Aorta (tissue), 5 donors: ENCODE results near the gene CDK2. TPM values are rescaled to one million over a fixed set of nuclear protein-coding genes. Genes with fewer than 3 reads are reported as not detected.

Source experiments
- ATAC-seq: fragments of 200-7000 bp; cut with Tn5 transposase; one replicate; pipeline ENCODE4 v1.9.1; 2022; ENCODE audit warnings: moderate library complexity; ENCODE audit not compliant: low FRiP score
- DNase-seq, 2 donors: peaks; one replicate each; pipeline ENCODE4 v3.0.0-alpha.2; 2020
- H3K27ac ChIP-seq, 2 donors: one replicate each; pipeline ENCODE4 v1.5.1; 2013; ENCODE audit warnings: low read length in 2 of 2, mild to moderate bottlenecking in 2 of 2, moderate library complexity in 2 of 2, control low read depth in 1 of 2, inconsistent platforms in 1 of 2, low read depth in 1 of 2
- H3K27me3 ChIP-seq, 2 donors: one replicate each; pipeline ENCODE4 v1.6.1; 2013; ENCODE audit warnings: control low read depth in 1 of 2, low read length in 1 of 2, mild to moderate bottlenecking in 1 of 2, moderate library complexity in 1 of 2; ENCODE audit not compliant: insufficient read depth in 2 of 2, control insufficient read depth in 1 of 2
- H3K36me3 ChIP-seq, 2 donors: one replicate each; pipeline ENCODE4 v1.6.1; 2013; ENCODE audit warnings: control low read depth in 1 of 2, low read length in 1 of 2, mild to moderate bottlenecking in 1 of 2; ENCODE audit not compliant: insufficient read depth in 2 of 2, control insufficient read depth in 1 of 2
- H3K4me1 ChIP-seq, 2 donors: one replicate each; pipeline ENCODE4 v1.6.1; 2013; ENCODE audit warnings: low read length in 2 of 2, control low read depth in 1 of 2, mild to moderate bottlenecking in 1 of 2, moderate library complexity in 1 of 2; ENCODE audit not compliant: insufficient read depth in 2 of 2, control insufficient read depth in 1 of 2
- H3K4me3 ChIP-seq, 2 donors: one replicate each; pipeline ENCODE4 v1.5.1; 2013; ENCODE audit warnings: low read length in 2 of 2, control low read depth in 1 of 2, mild to moderate bottlenecking in 1 of 2
- H3K9me3 ChIP-seq: one replicate; pipeline ENCODE4 v1.6.1; 2013; ENCODE audit warnings: mild to moderate bottlenecking, low read length; ENCODE audit not compliant: control insufficient read depth
- WGBS, 2 donors: extraction: QIAGEN DNeasy Blood & Tissue Kit; methylation state at CpG; one replicate each; pipeline ENCODE4 v1.1.7; 2013; 5-methylcytosine and 5-hydroxymethylcytosine counted together
- intact Hi-C, 2 donors: fragments of 100-400 bp; cut with DNase I; formaldehyde crosslinking; loops; one replicate each; pipeline versions ENCODE4 v1.14.2 to v1.15.0; 2022
- polyA plus RNA-seq, 2 donors: library from polyadenylated mRNA; stranded (reverse); fragments of 200-250 nt; gene quantifications; one replicate each; pipeline ENCODE4 v1.2.3, GENCODE V29; 2013
- total RNA-seq, 2 donors: library from RNA; stranded (reverse); fragmentation: NEBNext Ultra II Directional; extraction: Animal tissue kit (Norgen Biotek cat#: 25700); gene quantifications; one replicate each; pipeline ENCODE4 v1.2.1, GENCODE V29; 2021
- donor health status: healthy with polysubstance abuse.
- donor health status: Bipolar disorder and iron deficiency.
- donor health status: DM: no; HTN: no; CAD: no.
- donor health status: DM: no; HTN: no; CAD: no.
- donor health status: DM: yes; HTN: yes; CAD: no.

CDK2 gene
- total and polyA plus RNA-seq, 4 donors = 27.9 to 36.5 (median 32.6) TPM

- DNase-seq (no peak), ATAC-seq (no peak)
- intact Hi-C loops = no loop called here
- 61 to 63% methylated on average over 2 of the region's 2 CpGs for WGBS, 2 donors
- Histone ChIP-seq H3K27ac (no peak overlapping the region), H3K9me3 (no peaks in the 10 kb centered on the region), H3K4me1 (no peaks in the 10 kb centered on the region), H3K27me3 (no peaks in the 10 kb centered on the region), H3K4me3 (no peak overlapping the region), H3K36me3 (peaks cover 0 to 3% of the 10 kb centered on the region in 2 donors)
Observed at GRCh38 chr12:56021889-56022497, 55.4 kb downstream of the CDK2 start.

Other genes starting within 250 kb of the CDK2 start
- 10 to 100 TPM; 21.9 to 51.1 TPM for gene RDH5, start 246.4 kb upstream of the CDK2 start, total RNA-seq
- gene RDH5, start 246.4 kb upstream of the CDK2 start, polyA plus RNA-seq = 10 to 100 TPM; 16.7 to 49.4 TPM
- 1,000 to 10,000 TPM; 1,107 to 1,135 TPM for gene CD63, start 237.8 kb upstream of the CDK2 start, total RNA-seq
- gene CD63, start 237.8 kb upstream of the CDK2 start, polyA plus RNA-seq = 1,000 to 10,000 TPM; 1,323 to 1,532 TPM
- gene GDF11, start 223.7 kb upstream of the CDK2 start, total RNA-seq = 1 to 10 TPM; 6.6 to 9.4 TPM
- gene GDF11, start 223.7 kb upstream of the CDK2 start, polyA plus RNA-seq = 1 to 10 TPM; 3.0 to 4.2 TPM
- gene SARNP, start 149.1 kb upstream of the CDK2 start, total RNA-seq = 10 to 100 TPM; 48.3 to 51.8 TPM
- 100 to 1,000 TPM in 1 of 2 donors, 10 to 100 TPM in 1; 88.9 to 123 TPM for gene SARNP, start 149.1 kb upstream of the CDK2 start, polyA plus RNA-seq
- 10 to 100 TPM; 23.6 to 34.6 TPM for gene ORMDL2, start 148.8 kb upstream of the CDK2 start, total RNA-seq
- 10 to 100 TPM; 32.5 to 37.4 TPM for gene ORMDL2, start 148.8 kb upstream of the CDK2 start, polyA plus RNA-seq
- 10 to 100 TPM; 22.6 to 24.6 TPM for gene DNAJC14, start 137.2 kb upstream of the CDK2 start, total RNA-seq
- 10 to 100 TPM; 11.9 to 12.3 TPM for gene DNAJC14, start 137.2 kb upstream of the CDK2 start, polyA plus RNA-seq
- 100 to 1,000 TPM in 1 of 2 donors, 10 to 100 TPM in 1; 26.4 to 144 TPM for gene MMP19, start 123.9 kb upstream of the CDK2 start, total RNA-seq
- gene MMP19, start 123.9 kb upstream of the CDK2 start, polyA plus RNA-seq = 10 to 100 TPM in 1 of 2 donors, 1 to 10 TPM in 1; 8.9 to 94.4 TPM
- 10 to 100 TPM; 21.9 to 23.5 TPM for gene PYM1, start 38.9 kb upstream of the CDK2 start, total RNA-seq
- 10 to 100 TPM; 28.9 to 40.2 TPM for gene PYM1, start 38.9 kb upstream of the CDK2 start, polyA plus RNA-seq
- gene DGKA, start 35.7 kb upstream of the CDK2 start, total RNA-seq = 10 to 100 TPM; 74.1 to 86.5 TPM
- gene DGKA, start 35.7 kb upstream of the CDK2 start, polyA plus RNA-seq = 10 to 100 TPM; 41.4 to 85.6 TPM
- 1 to 10 TPM in 1 of 2 donors, under 1 TPM in 1; 0.93 to 2.0 TPM for gene PMEL, start 788 bp upstream of the CDK2 start, total RNA-seq
- gene PMEL, start 788 bp upstream of the CDK2 start, polyA plus RNA-seq = 1 to 10 TPM in 1 of 2 donors, under 1 TPM in 1; 0.64 to 2.9 TPM
- 100 to 1,000 TPM; 115 to 126 TPM for gene RAB5B, start 7.2 kb downstream of the CDK2 start, total RNA-seq
- 10 to 100 TPM; 58.4 to 86.2 TPM for gene RAB5B, start 7.2 kb downstream of the CDK2 start, polyA plus RNA-seq
- gene SUOX, start 30.4 kb downstream of the CDK2 start, total RNA-seq = 10 to 100 TPM; 17.7 to 18.3 TPM
- 10 to 100 TPM in 1 of 2 donors, 1 to 10 TPM in 1; 6.4 to 17.6 TPM for gene SUOX, start 30.4 kb downstream of the CDK2 start, polyA plus RNA-seq
- 10 to 100 TPM in 1 of 2 donors, 1 to 10 TPM in 1; 9.8 to 12.2 TPM for gene IKZF4, start 54.2 kb downstream of the CDK2 start, total RNA-seq
- gene IKZF4, start 54.2 kb downstream of the CDK2 start, polyA plus RNA-seq = 1 to 10 TPM; 1.8 to 5.3 TPM
- gene RPS26, start 75.1 kb downstream of the CDK2 start, total RNA-seq = 10 to 100 TPM; 40.5 to 69.1 TPM
- gene RPS26, start 75.1 kb downstream of the CDK2 start, polyA plus RNA-seq = 1,000 to 10,000 TPM in 1 of 2 donors, 100 to 1,000 TPM in 1; 973 to 1,454 TPM
- 1 to 10 TPM; 3.2 to 5.1 TPM for gene ERBB3, start 113.3 kb downstream of the CDK2 start, total RNA-seq
- 1 to 10 TPM in 1 of 2 donors, under 1 TPM in 1; 0.23 to 9.6 TPM for gene ERBB3, start 113.3 kb downstream of the CDK2 start, polyA plus RNA-seq
- 10 to 100 TPM; 59.9 to 63.5 TPM for gene PA2G4, start 137.7 kb downstream of the CDK2 start, total RNA-seq
- 10 to 100 TPM; 79.6 to 80.8 TPM for gene PA2G4, start 137.7 kb downstream of the CDK2 start, polyA plus RNA-seq
- 1,000 to 10,000 TPM; 2,225 to 2,370 TPM for gene RPL41, start 149.8 kb downstream of the CDK2 start, total RNA-seq
- gene RPL41, start 149.8 kb downstream of the CDK2 start, polyA plus RNA-seq = 1,000 to 10,000 TPM; 5,850 to 7,278 TPM
- 1 to 10 TPM; 8.9 to 9.6 TPM for gene ZC3H10, start 151.4 kb downstream of the CDK2 start, total RNA-seq
- gene ZC3H10, start 151.4 kb downstream of the CDK2 start, polyA plus RNA-seq = 1 to 10 TPM; 1.8 to 3.1 TPM
- 100 to 1,000 TPM; 103 to 106 TPM for gene ESYT1, start 161.4 kb downstream of the CDK2 start, total RNA-seq
- 10 to 100 TPM; 27.0 to 54.6 TPM for gene ESYT1, start 161.4 kb downstream of the CDK2 start, polyA plus RNA-seq
- gene MYL6B, start 185.8 kb downstream of the CDK2 start, total RNA-seq = 10 to 100 TPM; 30.2 to 34.2 TPM
- 100 to 1,000 TPM in 1 of 2 donors, 10 to 100 TPM in 1; 66.6 to 101 TPM for gene MYL6B, start 185.8 kb downstream of the CDK2 start, polyA plus RNA-seq
- 1,000 to 10,000 TPM; 1,811 to 3,292 TPM for gene MYL6, start 191.5 kb downstream of the CDK2 start, total RNA-seq
- gene MYL6, start 191.5 kb downstream of the CDK2 start, polyA plus RNA-seq = 1,000 to 10,000 TPM; 5,914 to 7,311 TPM
- 100 to 1,000 TPM; 118 to 140 TPM for gene SMARCC2, start 222.7 kb downstream of the CDK2 start, total RNA-seq
- 10 to 100 TPM; 45.0 to 56.2 TPM for gene SMARCC2, start 222.7 kb downstream of the CDK2 start, polyA plus RNA-seq